Femur (tissue), 1 donor: Measurements from ENCODE around the gene HES3.

Experiments used
- DNase-seq: peaks from one replicate; pipeline ENCODE4 v3.0.0-alpha.2; 2017

HES3 gene

GRCh38 chr1:6263716-6264115, 19.7 kb downstream of the HES3 start:
- DNase-seq = peak; percentile 59

GRCh38 chr1:6265151-6265550, 21.2 kb downstream of the HES3 start:
- DNase-seq = no peak

- no peak for DNase-seq
Observed at GRCh38 chr1:6266641-6267040, 22.7 kb downstream of the HES3 start.

- DNase-seq = no peak
Observed at GRCh38 chr1:6267686-6268322, 23.8 kb downstream of the HES3 start.

GRCh38 chr1:6268415-6268814, 24.4 kb downstream of the HES3 start:
- no peak for DNase-seq

GRCh38 chr1:6269296-6269695, 25.3 kb downstream of the HES3 start:
- no peak for DNase-seq

GRCh38 chr1:6269720-6270400, 25.9 kb downstream of the HES3 start:
- peak; percentile 71 for DNase-seq

- no peak for DNase-seq
Observed at GRCh38 chr1:6270401-6270800, 26.4 kb downstream of the HES3 start.

GRCh38 chr1:6271006-6271405, 27.0 kb downstream of the HES3 start:
- peak; percentile 79 for DNase-seq

- no peak for DNase-seq
Observed at GRCh38 chr1:6271554-6271953, 27.6 kb downstream of the HES3 start.

- peak; percentile 60 for DNase-seq
Observed at GRCh38 chr1:6272452-6272851, 28.5 kb downstream of the HES3 start.

GRCh38 chr1:6272868-6273267, 28.9 kb downstream of the HES3 start:
- no peak for DNase-seq

GRCh38 chr1:6273380-6273891, 29.5 kb downstream of the HES3 start:
- no peak for DNase-seq

GRCh38 chr1:6274102-6274501, 30.1 kb downstream of the HES3 start:
- no peak for DNase-seq

- DNase-seq = no peak
Observed at GRCh38 chr1:6274622-6275139, 30.7 kb downstream of the HES3 start.

GRCh38 chr1:6275826-6276782, 32.1 kb downstream of the HES3 start:
- DNase-seq = peak; percentile 90

- DNase-seq = no peak
Observed at GRCh38 chr1:6276811-6277555, 33.0 kb downstream of the HES3 start.

GRCh38 chr1:6278263-6278662, 34.3 kb downstream of the HES3 start:
- DNase-seq = no peak

- DNase-seq = no peak
Observed at GRCh38 chr1:6279066-6279465, 35.1 kb downstream of the HES3 start.

GRCh38 chr1:6279613-6280383, 35.8 kb downstream of the HES3 start:
- no peak for DNase-seq

GRCh38 chr1:6280761-6281451, 36.9 kb downstream of the HES3 start:
- DNase-seq = no peak
